Smooth muscle cell (in vitro differentiated cells): ENCODE results near the gene COL25A1. TPM values are rescaled to one million over a fixed set of nuclear protein-coding genes. Genes with fewer than 3 reads are reported as not detected.

ENCODE experiments used
- DNase-seq: peaks from one replicate; lab custom pipeline; 2025; ENCODE audit not compliant: unreplicated experiment; lab: John Stamatoyannopoulos, UW
- H2AFZ ChIP-seq: fragments of 200-600 bp; sonication (generic); 2 replicates; pipeline ENCODE4 v1.6.0; 2016; ENCODE audit warnings: antibody characterized with exemption, low read depth, mild to moderate bottlenecking
- H3F3A ChIP-seq: fragments of 200-600 bp; sonication (generic); 2 replicates; pipeline ENCODE4 v1.6.0; 2017; ENCODE audit warnings: antibody characterized with exemption, low read depth
- H3K27ac ChIP-seq: fragments of 200-600 bp; sonication (generic); 2 replicates; pipeline ENCODE4 v1.5.1; 2016; ENCODE audit warnings: low read depth, mild to moderate bottlenecking
- H3K27me3 ChIP-seq: fragments of 200-600 bp; sonication (generic); 2 replicates; pipeline ENCODE4 v1.6.1; 2016; ENCODE audit warnings: low read depth, mild to moderate bottlenecking
- H3K36me3 ChIP-seq: fragments of 200-600 bp; sonication (generic); 2 replicates; pipeline ENCODE4 v1.5.1; 2016; ENCODE audit warnings: low read depth
- H3K4me1 ChIP-seq: fragments of 200-600 bp; sonication (generic); 2 replicates; pipeline ENCODE4 v1.5.1; 2016; ENCODE audit warnings: low read depth
- H3K4me2 ChIP-seq: fragments of 200-600 bp; sonication (generic); 2 replicates; pipeline ENCODE4 v1.6.0; 2016; ENCODE audit warnings: mild to moderate bottlenecking
- H3K4me3 ChIP-seq: fragments of 200-600 bp; sonication (generic); 2 replicates; pipeline ENCODE4 v1.5.1; 2016; ENCODE audit warnings: mild to moderate bottlenecking
- H3K79me2 ChIP-seq: fragments of 200-600 bp; sonication (generic); 2 replicates; pipeline ENCODE4 v1.6.0; 2016; ENCODE audit warnings: low read depth, mild to moderate bottlenecking
- H3K9ac ChIP-seq: fragments of 200-600 bp; sonication (generic); 2 replicates; pipeline ENCODE4 v1.6.0; 2016; ENCODE audit warnings: low read depth
- H3K9me3 ChIP-seq: fragments of 200-600 bp; sonication (generic); replicated peaks from 2 replicates; pipeline ENCODE4 v1.5.1; 2016; ENCODE audit warnings: low read depth
- H4K20me1 ChIP-seq: fragments of 200-600 bp; sonication (generic); 2 replicates; pipeline ENCODE4 v1.6.0; 2016; ENCODE audit warnings: low read depth
- WGBS: methylation state at CpG from one replicate; pipeline ENCODE4 v1.1.7; 2016; ENCODE audit warnings: low lambda C conversion rate; 5-methylcytosine and 5-hydroxymethylcytosine counted together
- polyA plus RNA-seq: library from polyadenylated mRNA; unstranded; fragments of >200 nt; fragmentation: Nextera tagmentation; extraction: Ambion mirVana; gene quantifications from 2 replicates; pipeline ENCODE4 v1.2.1, GENCODE V29; 2016
- total RNA-seq: library from RNA; depleted of rRNA; stranded (reverse); fragments of >200 nt; gene quantifications from 2 replicates; pipeline ENCODE4 v1.2.3, GENCODE V29; 2014
- TF ChIP-seq, protein P1 (sequence below): fragments of 200-600 bp; sonication (generic); IDR thresholded peaks from 2 replicates; pipeline ENCODE4 v1.5.1; 2017; ENCODE audit warnings: borderline replicate concordance, mild to moderate bottlenecking, antibody characterized with exemption; ENCODE audit not compliant: insufficient read depth, poor library complexity, severe bottlenecking

COL25A1 gene
- total and polyA plus RNA-seq, 2 experiments from 2014 or later: 2.9 to 4.7 TPM

DNA sequence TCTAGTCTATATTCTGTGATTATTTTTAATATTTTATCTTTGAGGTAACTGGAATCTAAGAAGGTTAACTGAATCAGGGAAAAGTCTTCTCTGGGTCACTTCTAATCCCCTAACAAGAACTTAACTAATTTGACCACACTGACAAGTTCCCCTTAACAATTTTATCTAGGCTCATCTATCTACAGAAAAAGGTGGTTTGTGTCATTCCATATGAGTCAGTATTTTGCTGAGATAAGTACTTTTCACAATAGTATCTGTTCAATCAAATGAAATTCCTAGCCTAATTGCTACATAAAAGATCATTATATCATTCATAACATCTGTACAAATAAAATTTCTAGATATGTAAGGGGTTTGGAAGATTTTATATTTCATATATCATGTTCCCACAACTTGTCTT lies 45.6 kb downstream of the COL25A1 start:
- Histone ChIP-seq H4K20me1 (no peaks in the 10 kb centered on the region), H3K36me3 (no peaks in the 10 kb centered on the region), H3K27ac (no peak overlapping the region), H3K9me3 (no peaks in the 10 kb centered on the region), H3K27me3 (no peaks in the 10 kb centered on the region), H3K79me2 (no peaks in the 10 kb centered on the region), H2AFZ (no peak overlapping the region), H3F3A (no peaks in the 10 kb centered on the region), H3K4me2 (no peak overlapping the region), H3K4me3 (no peak overlapping the region), H3K9ac (no peak overlapping the region), H3K4me1 (no peaks in the 10 kb centered on the region)
- TF ChIP-seq, protein P1, sequence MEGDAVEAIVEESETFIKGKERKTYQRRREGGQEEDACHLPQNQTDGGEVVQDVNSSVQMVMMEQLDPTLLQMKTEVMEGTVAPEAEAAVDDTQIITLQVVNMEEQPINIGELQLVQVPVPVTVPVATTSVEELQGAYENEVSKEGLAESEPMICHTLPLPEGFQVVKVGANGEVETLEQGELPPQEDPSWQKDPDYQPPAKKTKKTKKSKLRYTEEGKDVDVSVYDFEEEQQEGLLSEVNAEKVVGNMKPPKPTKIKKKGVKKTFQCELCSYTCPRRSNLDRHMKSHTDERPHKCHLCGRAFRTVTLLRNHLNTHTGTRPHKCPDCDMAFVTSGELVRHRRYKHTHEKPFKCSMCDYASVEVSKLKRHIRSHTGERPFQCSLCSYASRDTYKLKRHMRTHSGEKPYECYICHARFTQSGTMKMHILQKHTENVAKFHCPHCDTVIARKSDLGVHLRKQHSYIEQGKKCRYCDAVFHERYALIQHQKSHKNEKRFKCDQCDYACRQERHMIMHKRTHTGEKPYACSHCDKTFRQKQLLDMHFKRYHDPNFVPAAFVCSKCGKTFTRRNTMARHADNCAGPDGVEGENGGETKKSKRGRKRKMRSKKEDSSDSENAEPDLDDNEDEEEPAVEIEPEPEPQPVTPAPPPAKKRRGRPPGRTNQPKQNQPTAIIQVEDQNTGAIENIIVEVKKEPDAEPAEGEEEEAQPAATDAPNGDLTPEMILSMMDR: no peak
- no peak for DNase-seq

DNA sequence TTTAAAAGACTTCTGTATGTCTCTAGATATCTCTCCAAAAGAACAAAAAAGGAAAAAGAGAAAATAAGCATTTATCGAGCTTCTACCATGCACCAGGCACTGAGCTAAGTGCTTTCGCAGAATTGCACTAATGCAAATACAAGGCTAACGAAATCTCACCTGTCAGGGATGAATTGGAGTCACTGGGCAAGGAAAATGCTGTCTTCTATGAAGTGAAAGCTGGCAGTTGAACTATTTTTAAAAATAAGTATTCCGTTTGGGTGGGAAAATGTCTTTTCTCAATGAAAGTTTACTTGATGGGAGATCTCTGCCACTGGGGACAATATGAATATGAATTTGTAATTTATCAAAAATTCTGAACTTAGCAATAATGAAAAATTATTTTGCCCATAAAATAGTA lies 47.6 kb downstream of the COL25A1 start:
- Histone ChIP-seq H4K20me1 (no peaks in the 10 kb centered on the region), H3K4me3 (no peak overlapping the region), H3K79me2 (no peaks in the 10 kb centered on the region), H3K9ac (no peak overlapping the region), H3K4me1 (no peaks in the 10 kb centered on the region), H2AFZ (no peak overlapping the region), H3K9me3 (no peaks in the 10 kb centered on the region), H3K27me3 (no peaks in the 10 kb centered on the region), H3K4me2 (no peak overlapping the region), H3K36me3 (no peaks in the 10 kb centered on the region), H3F3A (no peaks in the 10 kb centered on the region), H3K27ac (no peak overlapping the region)
- TF ChIP-seq, protein P1: no peak
- no peak for DNase-seq
- WGBS: 92% methylated on average over 4 of the region's 4 CpGs

DNA sequence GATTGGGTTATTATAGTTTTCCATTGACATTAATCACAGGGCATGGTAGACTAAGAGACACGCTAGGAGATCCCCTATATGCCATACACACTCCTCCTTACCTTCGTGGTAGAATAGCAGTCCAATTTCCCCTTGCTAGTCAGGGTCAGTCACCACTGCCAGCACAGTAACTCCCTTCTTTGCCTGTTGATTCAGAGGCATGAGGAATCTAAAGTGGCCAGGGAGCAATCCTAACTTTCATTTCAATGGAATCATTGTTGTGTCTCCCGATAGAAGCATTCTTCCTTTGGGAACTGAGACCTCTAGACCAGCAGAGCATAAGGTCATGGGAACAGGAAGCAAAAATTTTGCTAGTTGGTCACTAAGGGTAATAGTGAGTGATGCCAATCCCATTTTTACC lies 51.1 kb downstream of the COL25A1 start:
- H3K9me3 ChIP-seq: no peaks in the 10 kb centered on the region
- H3K36me3 ChIP-seq: no peaks in the 10 kb centered on the region
- H3K4me1 ChIP-seq: no peaks in the 10 kb centered on the region
- no peaks in the 10 kb centered on the region for H3F3A ChIP-seq
- H2AFZ ChIP-seq: no peak overlapping the region
- no peak overlapping the region for H3K4me2 ChIP-seq
- 94% methylated on average over 3 of the region's 3 CpGs for WGBS
- TF ChIP-seq, protein P1: no peak
- DNase-seq: no peak
- no peak overlapping the region for H3K9ac ChIP-seq
- no peaks in the 10 kb centered on the region for H3K79me2 ChIP-seq
- H4K20me1 ChIP-seq: no peaks in the 10 kb centered on the region
- no peaks in the 10 kb centered on the region for H3K27me3 ChIP-seq
- H3K27ac ChIP-seq: no peak overlapping the region
- H3K4me3 ChIP-seq: no peak overlapping the region

DNA sequence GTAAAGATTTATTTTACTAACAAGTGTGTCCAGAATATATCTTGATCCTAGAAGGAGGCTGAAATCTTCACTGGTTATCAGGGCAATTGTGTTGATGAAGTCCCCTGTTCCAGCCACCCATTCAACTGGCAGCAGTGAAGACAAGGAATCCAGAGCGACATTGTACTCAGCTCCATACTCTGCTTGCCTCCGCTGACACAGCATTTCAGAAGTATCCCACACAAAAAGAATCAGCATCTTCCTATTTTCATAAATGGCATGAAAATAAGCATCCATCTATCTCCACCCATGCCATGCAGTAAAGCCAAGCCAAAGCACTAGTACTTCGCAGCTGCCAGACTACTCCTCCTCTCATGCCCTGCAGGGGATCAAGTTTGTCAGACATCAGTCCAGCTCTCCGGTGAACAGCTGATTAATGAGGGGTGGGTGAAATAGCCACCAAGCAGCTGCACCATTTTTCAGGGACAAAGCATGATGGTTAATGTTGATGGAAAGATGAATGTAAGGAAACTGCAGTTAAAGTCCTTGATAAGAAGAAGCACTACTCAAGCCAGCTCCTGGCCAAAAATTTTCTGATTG lies 54.0 kb downstream of the COL25A1 start:
- Histone ChIP-seq H2AFZ (no peak overlapping the region), H3K4me2 (no peak overlapping the region)

More for the DNA sequence above, 54.0 kb downstream of the COL25A1 start:
- TF ChIP-seq, protein P1: no peak
- Histone ChIP-seq H3K9me3 (no peaks in the 10 kb centered on the region), H3K27me3 (no peaks in the 10 kb centered on the region), H3K4me1 (no peaks in the 10 kb centered on the region), H3F3A (no peaks in the 10 kb centered on the region), H3K79me2 (no peaks in the 10 kb centered on the region), H4K20me1 (no peaks in the 10 kb centered on the region), H3K27ac (no peak overlapping the region), H3K9ac (no peak overlapping the region), H3K4me3 (no peak overlapping the region), H3K36me3 (no peaks in the 10 kb centered on the region)
- 94% methylated on average over 4 of the region's 4 CpGs for WGBS
- no peak for DNase-seq
